Lung (tissue), 12 donors: ENCODE measurements around the gene CAPSL. TPM values are rescaled to one million over a fixed set of nuclear protein-coding genes. Genes with fewer than 3 reads are reported as not detected.
"Not testable (repeated sequence)": the region's sequence is repeated elsewhere in the genome, so short reads cannot be mapped to it uniquely, and the experiment has no call there.

Experiments used
- ATAC-seq: fragments of 200-7000 bp; cut with Tn5 transposase; one replicate; pipeline ENCODE4 v1.9.1; 2020; ENCODE audit warnings: moderate number of reproducible peaks; ENCODE audit not compliant: insufficient read depth, low FRiP score
- DNase-seq, 3 donors: peaks; one replicate each; pipeline ENCODE4 v3.0.0-alpha.2; 2013 to 2017
- H3K27ac ChIP-seq, 2 donors: one replicate each; pipeline ENCODE4 v1.5.1; 2013; ENCODE audit warnings: mild to moderate bottlenecking in 2 of 2, moderate library complexity in 2 of 2, control low read depth in 1 of 2, inconsistent platforms in 1 of 2, low read depth in 1 of 2, low read length in 1 of 2
- H3K27me3 ChIP-seq, 3 donors: one replicate each; pipeline ENCODE4 v1.5.1; 2013; ENCODE audit warnings: low read length in 2 of 3; ENCODE audit not compliant: control insufficient read depth in 3 of 3, insufficient read depth in 3 of 3
- H3K36me3 ChIP-seq, 4 donors: one replicate each; pipeline ENCODE4 v1.5.1; 2013; ENCODE audit warnings: low read length in 4 of 4, mild to moderate bottlenecking in 1 of 4, moderate library complexity in 1 of 4; ENCODE audit not compliant: control insufficient read depth in 4 of 4, insufficient read depth in 4 of 4
- H3K4me1 ChIP-seq, 5 donors: one replicate each; pipeline ENCODE4 v1.5.1; 2013; ENCODE audit warnings: low read length in 5 of 5, mild to moderate bottlenecking in 2 of 5, moderate library complexity in 1 of 5; ENCODE audit not compliant: control insufficient read depth in 5 of 5, insufficient read depth in 5 of 5
- H3K4me3 ChIP-seq: one replicate; pipeline ENCODE4 v1.5.1; 2013; ENCODE audit warnings: mild to moderate bottlenecking, control low read depth, moderate library complexity
- H3K9ac ChIP-seq, 2 donors: one replicate each; pipeline ENCODE4 v1.5.1; 2013; ENCODE audit warnings: low read length in 2 of 2, control low read depth in 1 of 2; ENCODE audit not compliant: insufficient read depth in 1 of 2
- H3K9me3 ChIP-seq, 4 donors: one replicate each; pipeline ENCODE4 v1.5.1; 2013; ENCODE audit warnings: low read length in 3 of 4, mild to moderate bottlenecking in 1 of 4, moderate library complexity in 1 of 4; ENCODE audit not compliant: control insufficient read depth in 4 of 4, insufficient read depth in 3 of 4
- CTCF ChIP-seq: IDR thresholded peaks from 2 replicates; pipeline ENCODE4 v1.5.1; 2012; ENCODE audit warnings: mild to moderate bottlenecking; ENCODE audit errors: control extremely low read depth, extremely low read depth
- WGBS, 2 donors: extraction: QIAGEN DNeasy Blood & Tissue Kit; methylation state at CpG; one replicate each; pipeline ENCODE4 v1.1.7; 2013; 5-methylcytosine and 5-hydroxymethylcytosine counted together
- polyA plus RNA-seq, 2 donors: library from polyadenylated mRNA; stranded (reverse); fragments of 200-250 nt; gene quantifications; one replicate each; pipeline ENCODE4 v1.2.1, GENCODE V29; 2013
- total RNA-seq, 2 donors: library from RNA; depleted of rRNA in 1 of 2; stranded (reverse); fragments of >200 nt in 1 of 2; gene quantifications; one replicate each; pipeline ENCODE4 v1.2.1, GENCODE V29; 2014 to 2021
- donor health status: control.
- donor health status: control.
- donor health status: Bipolar disorder and iron deficiency.
- donor health status: healthy.
- donor health status: DM: yes; HTN: yes; CAD: no.

CAPSL gene
- total and polyA plus RNA-seq, 4 donors: 15.9 to 37.9 (median 21.2) TPM

GRCh38 chr5:35894131-35894530 is 44.3 kb downstream of the CAPSL start:
- Histone ChIP-seq H3K4me1 (no peaks in the 10 kb centered on the region), H3K27me3 (no peaks in the 10 kb centered on the region), H3K9ac (no peak overlapping the region), H3K9me3 (no peaks in the 10 kb centered on the region), H3K36me3 (no peaks in the 10 kb centered on the region), H3K27ac (no peak overlapping the region), H3K4me3 (no peak overlapping the region)
- ATAC-seq (no peak), DNase-seq (no peak)
- TF ChIP-seq CTCF: no peak
- WGBS, 2 donors: 90 to 92% methylated on average over 5 of the region's 5 CpGs

- not testable (repeated sequence) for H3K9me3 ChIP-seq, H3K4me1 ChIP-seq, DNase-seq, H3K27me3 ChIP-seq, H3K27ac ChIP-seq, H3K36me3 ChIP-seq, H3K4me3 ChIP-seq, ATAC-seq, H3K9ac ChIP-seq
- WGBS, 2 donors: 96 to 98% methylated on average over 17 to 19 of the region's 23 CpGs
These were observed 45.6 kb downstream of the CAPSL start for GRCh38 chr5:35892799-35893198.

GRCh38 chr5:35890021-35891020 is 48.1 kb downstream of the CAPSL start:
- ATAC-seq: no peak
- H3K4me1 ChIP-seq: peaks cover 0 to 2% (median 0%) of the 10 kb centered on the region in 5 donors
- peak in 2 of 3 donors; percentile 15 to 53 for DNase-seq
- no peaks in the 10 kb centered on the region for H3K9me3 ChIP-seq
- H3K36me3 ChIP-seq: no peaks in the 10 kb centered on the region
- WGBS, 2 donors: 68 to 77% methylated on average over 5 of the region's 5 CpGs
- H3K4me3 ChIP-seq: no peak overlapping the region
- no peak overlapping the region for H3K27ac ChIP-seq
- no peak overlapping the region for H3K9ac ChIP-seq
- TF ChIP-seq CTCF: no peak
- no peaks in the 10 kb centered on the region for H3K27me3 ChIP-seq

DNA sequence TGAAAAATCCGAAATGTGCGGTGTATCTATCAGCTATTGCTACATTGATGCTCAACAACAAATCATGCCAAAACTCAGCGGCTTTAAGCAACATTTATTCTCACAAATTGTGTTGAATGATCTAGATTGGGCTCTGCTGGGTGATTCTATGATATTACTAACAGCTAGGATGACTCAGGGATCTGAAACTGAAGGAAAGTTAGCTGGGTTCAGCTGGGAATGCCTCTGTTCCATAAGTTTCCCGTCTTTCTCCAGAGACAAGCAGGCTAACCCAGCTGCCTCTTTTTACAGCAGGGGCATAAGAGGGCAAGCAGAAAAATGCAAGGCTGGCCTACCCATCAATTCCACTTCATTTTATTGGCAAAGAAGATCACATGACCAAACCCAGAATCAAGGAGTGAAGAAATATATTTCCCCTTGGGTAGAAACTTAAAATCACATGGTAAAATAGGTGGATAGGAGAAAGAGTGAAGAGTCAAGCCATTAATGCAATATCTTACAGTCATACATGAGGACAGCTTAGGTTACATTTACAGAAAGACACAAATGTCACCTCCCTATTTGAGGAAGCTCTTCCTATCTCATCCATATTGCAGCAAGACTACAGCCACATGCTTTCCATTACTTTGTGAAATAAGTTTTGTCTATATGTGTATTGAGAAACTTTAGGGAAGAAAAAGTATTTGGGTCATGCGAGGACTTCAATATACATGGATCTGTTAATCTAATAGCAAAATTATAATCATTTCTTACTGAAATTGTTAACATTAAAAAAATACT is 50.9 kb downstream of the CAPSL start:
- H3K36me3 ChIP-seq: no peaks in the 10 kb centered on the region
- H3K27me3 ChIP-seq: no peaks in the 10 kb centered on the region
- no peak overlapping the region for H3K4me3 ChIP-seq
- no peak overlapping the region for H3K27ac ChIP-seq
- H3K9ac ChIP-seq: no peak overlapping the region
- TF ChIP-seq CTCF: no peak
- ATAC-seq (no peak), DNase-seq (no peak)
- peaks cover 0 to 2% (median 0%) of the 10 kb centered on the region in 5 donors for H3K4me1 ChIP-seq
- H3K9me3 ChIP-seq: no peaks in the 10 kb centered on the region
- WGBS, 2 donors: 54 to 66% methylated on average over 5 of the region's 5 CpGs
